ENCODE data around the gene FRG2.
"Not testable (repeated sequence)": the region's sequence is repeated elsewhere in the genome, so short reads cannot be mapped to it uniquely, and the experiment has no call there.

The FRG2 gene

DNA sequence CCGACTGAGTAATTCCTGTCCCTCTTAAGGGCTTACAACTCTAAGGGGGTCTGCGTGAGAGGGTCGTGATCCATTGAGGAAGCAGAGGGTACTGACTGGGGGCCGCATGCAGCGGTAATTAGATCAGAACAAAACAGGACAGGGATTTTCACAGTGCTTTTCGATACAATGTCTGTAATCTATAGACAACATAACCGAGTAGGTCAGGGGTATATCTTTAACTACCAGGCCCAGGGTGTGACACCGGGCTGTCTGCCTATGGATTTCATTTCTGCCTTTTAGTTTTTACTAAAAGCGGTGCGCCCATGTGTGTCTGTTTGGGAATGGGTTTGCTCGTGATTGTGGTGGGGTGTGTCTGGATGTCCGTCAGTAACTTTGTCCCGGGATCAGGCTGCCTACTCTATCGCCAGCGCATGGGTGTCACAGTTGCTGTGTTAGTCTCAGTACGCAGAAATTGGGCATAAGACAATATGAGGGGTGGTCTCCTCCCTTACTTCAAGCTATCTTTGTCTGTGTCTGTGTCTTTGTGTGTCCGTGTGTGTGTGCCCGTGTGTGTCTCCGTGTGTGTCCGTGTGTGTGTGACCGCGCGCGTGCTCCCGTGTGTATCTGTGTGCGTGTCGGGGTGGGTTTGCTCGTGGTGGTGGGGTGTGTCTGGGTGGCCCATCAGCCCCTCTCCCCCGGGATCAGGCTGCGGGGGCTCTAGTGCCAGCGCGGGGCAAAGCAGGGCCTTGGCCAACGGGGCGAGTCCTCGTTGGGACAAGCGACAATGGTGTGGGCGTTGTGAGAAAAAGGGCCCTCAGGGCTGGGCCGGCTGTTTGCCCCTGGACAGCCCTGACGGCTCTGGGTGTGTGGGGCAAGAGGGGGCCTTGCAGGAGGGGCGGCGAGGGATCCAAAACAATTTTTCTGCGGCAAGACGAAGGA lies 10.4 kb downstream of the FRG2 start:
- no peak for DNase-seq (ENCODE audit: low read depth)

GRCh38 chr4:190015538-190016368 lies 11.3 kb downstream of the FRG2 start:
- no peak for DNase-seq (ENCODE audit: low read depth)

DNA sequence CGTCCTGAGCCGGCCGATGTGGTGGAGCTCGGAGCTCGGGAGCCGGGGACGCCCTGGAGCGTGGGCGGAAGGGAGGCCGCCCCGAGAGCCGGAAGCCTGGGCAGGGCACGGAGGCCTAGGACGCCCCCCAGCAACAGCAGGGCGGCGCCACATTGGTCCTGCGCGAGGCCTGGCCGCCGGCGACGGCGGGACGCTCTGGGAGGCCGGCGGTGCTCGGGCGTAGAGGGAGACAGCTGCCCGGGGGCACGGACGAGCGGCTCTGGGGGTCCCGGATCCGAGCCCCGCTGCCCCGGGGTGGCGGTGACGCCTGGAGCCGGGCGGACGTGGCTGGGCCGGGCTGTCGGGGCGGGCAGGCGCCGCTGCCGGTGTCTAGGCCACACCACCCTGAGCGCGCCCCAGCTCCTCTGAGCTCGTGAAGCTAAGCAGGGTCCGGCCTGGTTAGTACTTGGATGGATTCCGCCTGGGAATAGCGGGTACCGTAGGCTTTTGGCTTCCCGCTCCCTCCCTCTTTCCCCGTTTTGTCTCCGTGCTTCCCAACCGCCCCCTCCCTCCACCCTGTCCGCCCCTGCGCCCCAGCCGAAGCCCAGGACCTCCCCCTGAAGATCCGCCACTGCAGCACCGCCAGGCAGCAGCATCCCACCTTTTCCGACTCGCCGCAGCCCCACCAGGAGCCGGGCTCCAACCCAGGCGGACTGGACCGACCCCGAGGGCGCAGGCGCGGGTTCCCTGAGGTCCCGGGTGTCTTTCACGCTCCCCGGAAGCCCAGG lies 12.1 kb downstream of the FRG2 start:
- no peak for DNase-seq (ENCODE audit: low read depth)

GRCh38 chr4:189989941-189990340 lies 37.1 kb downstream of the FRG2 start:
- not testable (repeated sequence) for DNase-seq (ENCODE audit: low read depth)

DNA sequence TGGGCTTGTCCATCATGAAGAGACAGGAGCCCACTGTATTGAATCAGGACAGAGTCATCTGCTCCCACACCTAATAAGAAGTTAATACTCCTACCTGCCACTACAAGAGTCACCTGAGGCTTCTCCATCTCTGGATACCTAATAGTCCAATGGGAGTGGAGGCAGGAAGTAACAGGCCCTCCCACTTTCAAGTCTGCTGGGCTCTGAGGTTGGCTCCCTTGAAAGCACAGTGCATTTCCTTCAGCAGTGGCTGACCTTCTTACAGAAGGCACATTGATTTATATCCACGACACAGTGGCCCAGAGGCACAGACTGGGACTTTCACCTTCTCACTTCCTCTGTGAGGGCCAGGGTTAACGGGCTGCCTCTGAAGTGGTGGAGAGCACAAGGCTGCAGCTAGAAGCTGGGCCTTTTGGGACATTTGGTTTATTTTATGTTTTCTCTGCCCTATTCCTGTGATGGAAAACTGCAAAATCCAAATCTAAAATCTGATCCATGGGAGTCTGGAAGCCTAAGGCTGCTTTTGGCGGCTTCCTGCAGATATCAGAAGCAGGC lies 38.1 kb downstream of the FRG2 start:
- DNase-seq (ENCODE audit: low read depth), result no peak

GRCh38 chr4:189985651-189986243 lies 41.3 kb downstream of the FRG2 start:
- DNase-seq (ENCODE audit: low read depth), result not testable (repeated sequence)

DNA sequence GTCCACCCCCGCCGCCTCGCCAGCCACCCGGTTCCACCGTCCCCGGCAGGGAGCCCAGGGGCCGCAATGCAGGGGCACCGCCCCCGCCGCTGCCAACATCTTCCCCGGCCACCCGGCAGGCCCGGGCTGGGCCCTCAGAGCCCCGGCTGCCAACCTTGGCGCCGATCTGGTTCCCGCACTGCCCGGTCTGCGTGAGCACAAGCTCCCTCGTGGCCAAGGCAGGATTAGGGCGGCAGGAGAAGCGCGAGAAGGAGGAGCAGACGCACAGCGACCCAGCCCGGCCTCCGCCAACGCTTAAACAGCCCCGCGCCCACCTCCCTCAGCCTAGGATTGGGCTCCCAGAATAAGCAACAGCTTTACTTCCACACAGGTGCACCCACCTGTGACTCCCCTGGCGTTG lies 42.4 kb downstream of the FRG2 start:
- DNase-seq (ENCODE audit: low read depth), result not testable (repeated sequence)

DNA sequence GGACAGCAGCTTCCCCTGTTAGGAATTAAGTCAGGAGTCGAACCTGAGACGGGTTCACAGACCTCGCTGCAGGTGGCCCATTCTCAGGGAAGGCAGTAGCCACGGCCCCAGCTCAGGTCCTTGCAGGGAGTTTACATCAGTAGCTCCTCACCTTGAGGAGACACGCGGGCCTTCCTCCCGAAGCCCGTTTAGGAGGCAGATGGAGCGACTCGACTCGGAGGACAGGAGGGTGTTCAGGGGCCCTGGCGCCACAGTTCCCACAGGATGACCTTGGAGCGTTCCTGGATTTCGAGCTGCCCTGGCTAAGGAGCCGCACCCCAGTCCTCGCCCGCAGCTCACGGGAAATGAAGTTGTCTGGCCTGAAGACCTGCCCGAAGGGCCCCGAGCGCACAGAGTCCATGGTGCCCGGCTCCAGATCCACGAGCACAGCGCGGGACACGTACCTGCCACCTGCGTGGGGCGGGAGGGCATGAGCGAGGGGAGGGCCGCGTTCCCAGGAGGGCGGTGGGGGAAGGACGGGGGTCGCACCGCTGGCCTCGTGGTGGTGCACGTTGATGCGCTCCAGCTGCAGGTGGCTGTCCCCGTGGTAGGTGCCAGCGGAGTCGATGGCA lies 43.0 kb downstream of the FRG2 start:
- DNase-seq (ENCODE audit: low read depth), result not testable (repeated sequence)

DNA sequence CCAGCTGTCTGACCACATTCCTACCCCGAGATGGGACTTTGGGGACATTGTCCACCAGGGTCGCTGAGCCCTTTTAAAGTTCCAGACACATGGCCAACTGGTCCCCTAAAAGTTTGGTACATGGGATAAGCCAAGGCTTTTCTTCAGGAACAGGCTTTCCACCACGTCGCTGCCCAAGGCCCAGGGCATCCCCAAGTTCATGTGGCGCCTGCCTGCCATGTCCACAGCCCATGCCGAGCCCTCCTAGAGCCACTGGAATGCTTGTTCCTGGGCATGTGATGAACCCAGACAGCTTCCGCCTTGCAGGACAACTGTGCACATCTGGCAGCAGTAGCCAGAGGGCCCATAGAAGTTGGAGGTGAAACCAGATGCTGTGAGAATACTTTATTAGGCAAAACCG lies 45.1 kb downstream of the FRG2 start:
- DNase-seq (ENCODE audit: low read depth), result no peak

DNA sequence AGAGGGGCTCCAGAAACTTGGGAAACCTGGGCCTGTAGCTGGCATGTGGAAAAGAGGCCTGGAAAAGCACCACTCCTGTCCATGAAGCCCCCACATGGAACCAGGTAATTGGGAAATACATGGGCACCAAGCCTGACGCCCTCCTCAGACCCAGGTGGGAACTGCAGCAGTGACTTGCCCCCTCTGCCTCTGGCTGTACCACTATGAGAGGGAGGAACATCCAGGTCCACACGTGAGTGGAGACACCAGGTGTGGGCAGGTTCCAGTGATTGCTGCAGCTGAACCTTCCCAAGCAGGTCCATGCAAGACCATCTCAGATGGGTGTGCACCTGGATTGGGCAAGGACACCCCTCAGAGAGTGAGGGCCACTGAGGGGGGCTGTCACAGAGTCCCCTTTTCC lies 46.8 kb downstream of the FRG2 start:
- DNase-seq (ENCODE audit: low read depth), result not testable (repeated sequence)

GRCh38 chr4:189979196-189980047 lies 47.6 kb downstream of the FRG2 start:
- no peak for DNase-seq (ENCODE audit: low read depth)

All from activated T-cell treated with anti-CD3 and anti-CD28 coated beads for 24 hours (primary cell).